GM19452 (cell line): ENCODE measurements around the gene VTA1.
A peak's percentile ranks its signal among the peaks of the same experiment; 100 is the strongest.
"Not testable (repeated sequence)": the region's sequence is repeated elsewhere in the genome, so short reads cannot be mapped to it uniquely, and the experiment has no call there.

ENCODE experiments used
- ATAC-seq: cut with Tn5 transposase; IDR thresholded peaks from one replicate; pipeline ENCODE4 v1.9.1; 2021; ENCODE audit not compliant: unreplicated experiment

VTA1 gene

DNA sequence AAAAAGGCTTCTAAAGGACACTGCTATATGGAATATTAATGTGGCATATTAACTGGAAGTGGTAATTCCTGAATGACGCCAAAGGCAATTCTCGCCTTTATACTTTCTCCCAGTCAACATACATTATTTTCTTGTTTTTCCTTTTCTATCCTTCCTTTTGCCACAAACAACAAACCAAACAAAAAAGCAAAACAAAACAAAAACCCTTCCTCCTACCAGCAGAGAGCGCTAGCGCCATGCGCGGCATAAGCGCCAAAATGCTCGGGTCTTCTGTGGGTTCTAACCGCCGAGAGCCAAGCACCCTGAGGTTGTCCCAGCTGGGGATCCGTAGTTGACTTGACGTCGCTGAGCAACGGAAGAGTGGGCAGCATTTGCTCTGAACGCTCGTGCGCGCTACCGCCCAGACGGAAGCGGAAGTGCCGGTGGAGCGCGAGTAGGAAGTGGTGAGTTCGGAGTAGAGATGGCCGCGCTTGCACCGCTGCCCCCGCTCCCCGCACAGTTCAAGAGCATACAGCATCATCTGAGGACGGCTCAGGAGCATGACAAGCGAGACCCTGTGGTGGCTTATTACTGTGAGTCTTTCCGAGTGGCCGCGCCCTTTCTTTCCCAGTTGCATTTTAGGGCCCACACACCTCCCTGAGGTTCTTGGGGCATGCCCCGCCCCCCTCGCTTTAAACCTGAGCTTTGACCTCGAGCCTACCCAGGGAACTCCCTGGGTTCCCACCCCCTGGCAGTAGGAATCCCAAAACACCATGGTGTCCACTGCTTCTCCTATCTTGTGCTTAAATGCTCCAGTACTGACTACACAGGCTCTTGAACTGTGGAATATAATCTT, at the start of gene VTA1, which contains the start of gene NMBR:
VTA1 (plus strand) TSS at position 436 of the 835 bp plus-strand sequence; CDS start at position 461, 25 bp downstream.
NMBR (minus strand) TSS at position 295 of the 835 bp plus-strand sequence. CDS start 58,464 bp downstream, outside the sequence.
- peak; percentile 100 for ATAC-seq

DNA sequence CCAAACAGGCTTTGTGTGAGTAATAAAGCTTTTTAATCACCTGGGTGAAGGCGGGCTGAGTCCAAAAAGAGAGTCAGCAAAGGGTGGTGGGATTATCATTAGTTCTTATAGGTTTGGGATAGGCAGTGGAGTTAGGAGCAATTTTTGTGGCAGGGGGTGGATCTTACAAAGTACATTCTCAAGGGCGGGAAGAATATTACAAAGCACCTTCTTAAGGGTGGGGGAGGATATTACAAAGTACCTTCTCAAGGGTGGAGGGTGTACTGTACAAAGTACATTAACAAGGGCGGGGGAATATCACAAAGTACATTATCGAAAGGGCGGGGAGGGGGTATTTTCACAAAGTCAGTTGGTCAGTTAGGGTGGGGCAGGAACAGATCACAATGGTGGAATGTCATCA, 42.2 kb upstream of the VTA1 start:
- ATAC-seq: not testable (repeated sequence)

GRCh38 chr6:142110820-142111219, 36.2 kb upstream of the VTA1 start:
- not testable (repeated sequence) for ATAC-seq

GRCh38 chr6:142112451-142113061, 34.5 kb upstream of the VTA1 start:
- ATAC-seq: no peak

- ATAC-seq: no peak
Measured at GRCh38 chr6:142117366-142117765, 29.7 kb upstream of the VTA1 start.

GRCh38 chr6:142118328-142118727, 28.7 kb upstream of the VTA1 start:
- ATAC-seq: no peak

DNA sequence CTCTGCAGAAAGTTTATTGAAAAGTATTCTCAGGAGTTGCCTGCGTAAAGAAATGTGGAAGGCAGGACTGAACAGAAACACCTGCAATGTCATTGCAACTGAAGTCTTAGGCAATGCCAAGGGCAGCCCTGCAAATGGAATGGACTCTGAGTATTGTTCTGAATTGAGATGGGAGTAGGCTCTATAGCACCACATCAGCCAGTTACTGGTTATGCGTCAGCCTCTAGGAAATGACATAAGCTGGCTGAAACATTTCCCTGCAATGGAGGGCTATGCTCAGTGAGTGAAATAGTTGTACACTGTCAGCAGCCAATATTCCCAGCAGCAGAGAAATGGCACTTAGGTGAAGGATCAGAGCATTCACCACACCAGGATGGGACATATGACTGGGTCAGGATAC, 28.1 kb upstream of the VTA1 start:
- ATAC-seq: no peak

- ATAC-seq: no peak
Measured at GRCh38 chr6:142121342-142121741, 25.7 kb upstream of the VTA1 start.

GRCh38 chr6:142130814-142131213, 16.2 kb upstream of the VTA1 start:
- ATAC-seq: no peak

GRCh38 chr6:142132625-142133024, 14.4 kb upstream of the VTA1 start, which contains the start of gene GJE1:
Gene GJE1, plus strand, starts transcription at chr6:142132925. Its CDS starts 234 bp downstream, at chr6:142133159.
- no peak for ATAC-seq

DNA sequence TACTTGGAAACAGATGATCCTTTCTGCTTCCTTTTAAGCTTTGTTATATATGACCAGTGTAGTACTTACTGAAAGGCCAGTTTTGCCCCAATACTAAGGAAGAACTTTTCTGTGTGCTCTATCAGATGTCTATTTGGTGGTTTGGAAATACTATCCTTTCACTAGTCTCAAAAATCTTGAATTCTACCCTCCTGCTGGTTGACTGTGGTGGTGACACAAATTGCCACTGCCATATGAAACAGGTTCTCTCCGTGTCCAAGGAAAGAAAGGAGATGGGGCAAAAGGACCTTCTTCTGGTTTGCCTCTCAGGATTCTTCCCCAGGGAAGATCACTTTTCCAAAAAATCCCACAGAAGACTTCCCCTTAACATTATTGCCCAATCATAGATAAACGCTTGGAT, 8.2 kb upstream of the VTA1 start:
- ATAC-seq: no peak

GRCh38 chr6:142141531-142141930, 5.5 kb upstream of the VTA1 start:
- not testable (repeated sequence) for ATAC-seq

- no peak for ATAC-seq
Measured at GRCh38 chr6:142152746-142153145, 5.7 kb downstream of the VTA1 start.

- ATAC-seq: no peak
Measured at GRCh38 chr6:142153196-142153595, 6.1 kb downstream of the VTA1 start.

DNA sequence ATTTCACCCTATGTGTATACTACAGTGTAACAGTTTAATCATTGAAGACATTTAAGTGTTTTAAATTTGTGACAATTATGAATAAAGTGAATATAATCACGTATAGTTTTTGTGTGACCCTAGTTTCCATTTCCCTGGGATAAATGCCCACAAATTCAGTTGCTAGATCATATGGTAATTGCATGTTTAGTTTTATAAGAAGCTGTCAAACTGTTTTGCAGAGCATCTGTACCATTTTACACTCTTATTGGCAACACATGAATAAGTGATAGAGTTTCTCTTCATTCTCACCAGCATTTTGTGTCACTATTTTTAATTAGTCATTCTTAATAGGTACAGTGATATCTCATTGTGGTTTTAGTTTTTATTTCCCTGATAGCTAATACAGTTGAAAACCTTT, 7.3 kb downstream of the VTA1 start:
- no peak for ATAC-seq

- no peak for ATAC-seq
Measured at GRCh38 chr6:142155091-142155490, 8.0 kb downstream of the VTA1 start.

DNA sequence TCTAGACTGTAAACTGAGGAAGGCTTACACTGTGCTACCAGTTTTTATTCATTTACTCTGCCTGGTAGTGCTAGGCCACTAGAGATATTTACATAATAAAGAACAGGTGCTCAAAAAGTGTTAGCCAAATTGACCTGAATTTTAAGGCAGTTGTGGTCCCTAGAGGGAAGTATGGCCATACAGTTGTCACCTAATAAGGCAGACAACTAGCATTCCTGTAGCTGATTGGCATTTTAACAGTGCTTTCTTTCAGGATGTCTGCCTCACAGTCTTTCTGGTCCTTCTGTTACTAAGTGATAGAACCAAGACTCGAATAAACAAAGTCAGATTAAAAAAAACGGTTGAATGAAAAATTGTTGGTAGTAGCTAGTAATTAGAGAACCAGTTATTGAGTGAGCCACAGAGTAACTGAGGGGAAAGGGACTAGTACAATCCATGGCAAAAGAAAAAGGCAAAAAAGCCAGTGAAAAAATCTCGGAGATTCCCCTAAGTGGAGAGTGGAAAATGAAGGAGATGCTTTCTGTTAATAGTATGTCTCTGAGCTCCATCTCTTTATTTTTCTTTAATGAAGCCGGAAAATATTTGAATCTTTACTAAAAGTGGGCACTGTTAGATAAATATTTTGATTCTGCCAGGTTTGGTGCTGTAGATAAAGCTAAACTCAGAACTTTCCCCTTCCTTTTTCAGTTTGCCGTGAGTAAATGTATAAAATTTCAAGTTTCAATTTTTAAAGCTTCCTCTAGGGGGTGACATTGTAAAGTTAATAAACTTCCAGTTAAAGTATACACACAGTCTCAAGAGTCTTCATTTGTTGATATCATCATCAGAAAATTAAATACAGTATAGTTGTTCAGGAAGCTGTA, 9.1 kb downstream of the VTA1 start:
- peak; percentile 59 for ATAC-seq

DNA sequence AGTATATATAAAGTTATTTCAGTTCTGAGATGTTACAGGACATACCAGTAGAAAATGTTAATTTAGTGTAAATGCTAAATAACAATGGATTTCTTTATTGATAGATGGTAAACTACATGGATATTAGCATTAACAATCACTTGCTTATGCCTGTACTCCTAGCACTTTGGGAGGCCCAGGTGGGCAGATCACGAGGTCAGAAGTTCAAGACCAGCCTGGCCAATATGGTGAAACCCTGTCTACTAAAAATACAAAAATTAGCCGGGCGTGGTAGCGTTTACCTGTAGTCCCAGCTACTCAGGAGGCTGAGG, 9.7 kb downstream of the VTA1 start:
- ATAC-seq: not testable (repeated sequence)

GRCh38 chr6:142162780-142163179, 15.7 kb downstream of the VTA1 start:
- no peak for ATAC-seq

GRCh38 chr6:142165227-142165626, 18.2 kb downstream of the VTA1 start:
- no peak for ATAC-seq

DNA sequence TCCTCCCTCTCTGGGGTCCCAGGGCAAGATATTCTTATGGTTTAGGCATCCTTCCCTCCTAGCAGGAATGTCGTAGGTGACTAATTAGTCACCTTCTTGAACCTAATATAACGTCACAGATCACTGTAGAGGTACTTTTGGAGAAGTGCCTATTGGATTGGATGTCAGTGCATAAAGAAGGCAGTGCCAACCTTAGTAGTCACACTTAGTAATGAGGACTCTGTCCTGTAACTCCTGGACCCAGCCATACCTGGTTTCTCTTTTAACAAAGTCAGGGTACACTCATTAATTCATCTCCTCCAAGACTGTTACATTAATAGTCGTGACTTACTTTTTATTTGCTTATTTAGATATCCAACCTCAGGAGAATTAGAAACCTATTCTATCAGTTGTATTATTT, 20.0 kb downstream of the VTA1 start:
- ATAC-seq: no peak
